RWPE2 (cell line): ENCODE results near the gene MYOF.
A peak's percentile ranks its signal among the peaks of the same experiment; 100 is the strongest.

ENCODE experiments used
- ATAC-seq: fragments of 200-7000 bp; cut with Tn5 transposase; 3 replicates; pipeline ENCODE4 v1.9.1; 2021; ENCODE audit warnings: low read depth
- DNase-seq: peaks from one replicate; pipeline ENCODE4 v3.0.0-alpha.2; 2020; ENCODE audit warnings: low spot score
- H3K27ac ChIP-seq: fragments of 450-650 bp; 2 replicates; pipeline ENCODE4 v1.5.1; 2017; ENCODE audit warnings: mild to moderate bottlenecking; ENCODE audit not compliant: poor library complexity, severe bottlenecking
- H3K27me3 ChIP-seq: fragments of 250-450 bp; sonication (Bioruptor Pico); 2 replicates; pipeline ENCODE4 v1.5.1; 2021; ENCODE audit warnings: mild to moderate bottlenecking, moderate library complexity; ENCODE audit not compliant: insufficient read depth, poor library complexity, severe bottlenecking
- H3K36me3 ChIP-seq: fragments of 250-450 bp; sonication (Bioruptor Pico); 2 replicates; pipeline ENCODE4 v1.5.1; 2020; ENCODE audit warnings: low read depth, mild to moderate bottlenecking, moderate library complexity
- H3K4me1 ChIP-seq: fragments of 250-450 bp; sonication (Bioruptor Pico); 2 replicates; pipeline ENCODE4 v1.5.1; 2021; ENCODE audit warnings: mild to moderate bottlenecking, moderate library complexity; ENCODE audit not compliant: insufficient read depth, poor library complexity, severe bottlenecking
- H3K4me3 ChIP-seq: fragments of 250-450 bp; sonication (Bioruptor Pico); 2 replicates; pipeline ENCODE4 v1.5.1; 2021; ENCODE audit warnings: mild to moderate bottlenecking, moderate library complexity; ENCODE audit not compliant: severe bottlenecking
- H3K9me3 ChIP-seq: fragments of 250-450 bp; sonication (Bioruptor Pico); 2 replicates; pipeline ENCODE4 v1.5.1; 2021; ENCODE audit warnings: mild to moderate bottlenecking, moderate library complexity; ENCODE audit not compliant: severe bottlenecking
- TF ChIP-seq, protein P1 (sequence below): fragments of 450-650 bp; IDR thresholded peaks from one replicate; pipeline ENCODE4 v1.5.1; 2017; ENCODE audit warnings: mild to moderate bottlenecking, moderate library complexity; ENCODE audit not compliant: poor library complexity, severe bottlenecking

The MYOF gene

DNA sequence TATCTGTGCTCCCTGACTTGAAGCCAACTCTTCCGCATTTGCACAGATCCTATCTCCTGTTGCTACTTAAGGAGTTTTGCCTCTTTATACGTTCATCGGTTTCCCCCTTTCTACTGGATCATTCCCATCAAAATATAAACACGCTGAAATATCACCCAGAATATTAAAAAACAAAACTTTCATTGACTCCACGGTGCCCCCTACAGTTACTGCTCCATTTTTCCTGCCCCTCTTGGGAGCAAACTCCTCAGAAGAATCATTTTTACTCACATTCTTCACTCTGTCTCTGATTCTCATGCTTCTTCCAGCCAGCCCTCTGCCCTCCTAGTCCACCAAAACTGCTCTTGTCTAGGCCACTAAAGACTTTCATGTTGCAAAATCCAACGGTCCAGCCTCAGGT, 66.4 kb downstream of the MYOF start:
- no peaks in the 10 kb centered on the region for H3K9me3 ChIP-seq
- ATAC-seq: no peak
- peaks cover 87% of the 10 kb centered on the region for H3K36me3 ChIP-seq
- H3K27me3 ChIP-seq: no peaks in the 10 kb centered on the region
- H3K4me1 ChIP-seq: no peaks in the 10 kb centered on the region
- no peak for DNase-seq
- TF ChIP-seq, protein P1, sequence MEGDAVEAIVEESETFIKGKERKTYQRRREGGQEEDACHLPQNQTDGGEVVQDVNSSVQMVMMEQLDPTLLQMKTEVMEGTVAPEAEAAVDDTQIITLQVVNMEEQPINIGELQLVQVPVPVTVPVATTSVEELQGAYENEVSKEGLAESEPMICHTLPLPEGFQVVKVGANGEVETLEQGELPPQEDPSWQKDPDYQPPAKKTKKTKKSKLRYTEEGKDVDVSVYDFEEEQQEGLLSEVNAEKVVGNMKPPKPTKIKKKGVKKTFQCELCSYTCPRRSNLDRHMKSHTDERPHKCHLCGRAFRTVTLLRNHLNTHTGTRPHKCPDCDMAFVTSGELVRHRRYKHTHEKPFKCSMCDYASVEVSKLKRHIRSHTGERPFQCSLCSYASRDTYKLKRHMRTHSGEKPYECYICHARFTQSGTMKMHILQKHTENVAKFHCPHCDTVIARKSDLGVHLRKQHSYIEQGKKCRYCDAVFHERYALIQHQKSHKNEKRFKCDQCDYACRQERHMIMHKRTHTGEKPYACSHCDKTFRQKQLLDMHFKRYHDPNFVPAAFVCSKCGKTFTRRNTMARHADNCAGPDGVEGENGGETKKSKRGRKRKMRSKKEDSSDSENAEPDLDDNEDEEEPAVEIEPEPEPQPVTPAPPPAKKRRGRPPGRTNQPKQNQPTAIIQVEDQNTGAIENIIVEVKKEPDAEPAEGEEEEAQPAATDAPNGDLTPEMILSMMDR: no peak
- no peak overlapping the region for H3K4me3 ChIP-seq
- H3K27ac ChIP-seq: no peak overlapping the region

DNA sequence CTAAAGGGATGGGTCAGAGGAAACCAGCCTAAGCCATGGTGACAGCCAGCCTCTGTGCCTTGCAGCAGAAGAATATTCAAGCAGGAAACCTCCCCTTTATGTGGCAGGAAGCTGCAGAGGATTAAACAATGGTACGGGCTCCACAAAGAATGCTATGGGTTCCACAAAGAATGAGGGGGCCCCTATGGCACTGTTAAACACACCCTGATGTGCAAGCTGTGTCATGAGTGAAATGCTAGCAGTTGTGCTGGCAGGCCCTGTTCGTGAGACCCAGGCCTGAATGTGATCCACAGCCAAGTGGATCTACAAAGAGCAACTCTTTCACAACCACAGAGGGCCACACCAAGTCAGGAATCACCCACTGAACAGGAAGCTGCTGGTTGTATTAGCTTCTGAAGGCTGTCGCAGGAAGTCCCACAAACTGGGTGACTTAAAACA, 68.9 kb downstream of the MYOF start:
- no peak for DNase-seq
- Histone ChIP-seq H3K4me1 (no peaks in the 10 kb centered on the region), H3K4me3 (no peak overlapping the region), H3K27ac (peak overlapping the region; percentile 10), H3K36me3 (peaks cover 87% of the 10 kb centered on the region), H3K9me3 (no peaks in the 10 kb centered on the region), H3K27me3 (no peaks in the 10 kb centered on the region)
- ATAC-seq: peak; percentile 12; the same call in 1 of the 3 replicates
- TF ChIP-seq, protein P1: no peak

DNA sequence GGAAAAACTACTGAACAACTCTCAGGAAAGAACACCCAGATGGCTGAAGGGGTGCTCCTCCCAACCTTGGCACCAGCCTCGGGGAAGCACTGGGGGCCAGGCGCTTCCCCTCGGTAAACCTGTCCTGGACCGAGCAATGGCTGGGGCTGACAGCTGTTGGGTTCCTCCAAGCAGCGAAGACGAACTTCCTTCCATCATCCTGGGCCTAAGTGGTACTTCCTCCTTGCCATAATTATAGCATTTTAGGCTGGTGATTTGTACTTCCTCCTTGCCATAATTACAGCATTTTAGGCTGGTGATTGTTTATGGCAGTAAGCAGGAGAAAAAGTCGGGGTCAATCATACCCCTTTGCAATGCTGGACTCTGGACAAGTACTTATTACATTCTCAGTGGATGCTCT, 69.3 kb downstream of the MYOF start:
- Histone ChIP-seq H3K9me3 (no peaks in the 10 kb centered on the region), H3K27ac (peak overlapping the region; percentile 10), H3K4me1 (no peaks in the 10 kb centered on the region), H3K36me3 (peaks cover 87% of the 10 kb centered on the region), H3K4me3 (no peak overlapping the region), H3K27me3 (no peaks in the 10 kb centered on the region)
- DNase-seq: no peak
- TF ChIP-seq, protein P1: no peak
- no peak for ATAC-seq

DNA sequence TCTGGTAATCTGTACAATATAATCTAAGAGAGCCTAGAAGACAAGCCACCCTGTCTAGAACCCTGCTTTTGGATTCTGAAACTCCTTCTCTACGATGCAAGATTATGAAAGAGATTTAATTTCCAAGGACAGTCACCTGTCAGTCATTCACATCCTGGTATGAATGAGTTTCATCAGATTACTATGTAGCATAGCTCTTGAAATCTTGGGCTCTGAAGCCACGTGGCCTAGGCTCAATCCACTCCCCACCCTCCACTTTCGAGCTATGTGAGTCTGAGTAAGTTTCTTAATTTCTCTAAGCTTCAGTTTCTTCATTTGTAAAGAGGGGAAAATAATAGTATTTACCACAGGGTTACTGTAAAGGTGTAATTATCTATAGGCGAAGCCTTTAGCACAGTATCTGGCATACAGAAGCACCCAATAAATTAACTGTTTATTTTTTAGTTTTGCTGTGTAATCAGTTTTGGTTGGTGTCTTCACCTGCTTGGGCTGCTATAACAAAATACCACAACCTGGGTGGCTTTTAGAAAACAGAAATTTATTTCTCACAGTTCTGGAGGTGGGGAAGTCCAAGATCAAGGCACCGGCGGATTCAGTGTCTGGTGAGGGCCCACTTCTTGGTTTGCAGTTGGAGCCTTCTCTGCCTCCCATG, 71.3 kb downstream of the MYOF start:
- no peaks in the 10 kb centered on the region for H3K9me3 ChIP-seq
- TF ChIP-seq, protein P1: no peak
- no peak for DNase-seq

DNA sequence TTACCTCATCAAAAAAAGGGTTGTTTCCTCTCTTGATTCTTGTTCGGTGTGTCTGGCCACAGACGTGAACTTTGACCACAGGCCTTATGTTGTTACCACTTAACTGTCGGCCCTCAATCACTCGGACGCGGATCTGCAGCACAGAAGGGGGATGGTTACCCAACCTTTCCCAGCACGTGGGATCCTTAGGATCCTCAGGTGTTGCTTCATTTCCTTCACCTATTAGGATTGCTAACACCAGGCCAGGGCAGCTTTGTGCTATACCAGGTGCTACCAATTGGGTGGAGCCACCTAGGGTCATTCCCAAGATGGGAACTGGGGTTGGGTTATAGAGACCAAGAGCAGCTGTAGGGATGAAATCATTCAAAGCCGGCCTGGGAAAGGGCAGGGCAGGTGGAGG, 73.4 kb downstream of the MYOF start:
- Histone ChIP-seq H3K9me3 (no peaks in the 10 kb centered on the region), H3K4me1 (peaks cover 8% of the 10 kb centered on the region), H3K36me3 (peaks cover 92% of the 10 kb centered on the region), H3K27ac (no peak overlapping the region), H3K27me3 (no peaks in the 10 kb centered on the region), H3K4me3 (no peak overlapping the region)
- ATAC-seq: no peak
- TF ChIP-seq, protein P1: no peak
- DNase-seq: no peak

More for the DNA sequence above, 71.3 kb downstream of the MYOF start:
- Histone ChIP-seq H3K27me3 (no peaks in the 10 kb centered on the region), H3K4me1 (peaks cover 8% of the 10 kb centered on the region), H3K27ac (no peak overlapping the region), H3K4me3 (no peak overlapping the region), H3K36me3 (peaks cover 90% of the 10 kb centered on the region)
- ATAC-seq: no peak
